Activated naive CD8-positive, alpha-beta T cell treated with anti-CD3 and anti-CD28 coated beads, Interleukin-2, amount 10 ng/mL, durations not matched to agents 7 days and 5 days (primary cell): ENCODE measurements around the gene RAB27A. TPM values are rescaled to one million over a fixed set of nuclear protein-coding genes. Genes with fewer than 3 reads are reported as not detected.
A peak's percentile ranks its signal among the peaks of the same experiment; 100 is the strongest.

Experiments used
- ATAC-seq: fragments of 150-1000 bp; cut with Tn5 transposase; one replicate; pipeline ENCODE4 v1.10.0; 2021; ENCODE audit warnings: low read depth, moderate library complexity
- POLR2A ChIA-PET: fragments of 350-600 bp; sonication (Branson Sonifier 250); formaldehyde crosslinking; loops from one replicate; lab custom pipeline; 2021; ENCODE audit warnings: antibody characterized with exemption; lab: Charles Lee
- DNase-seq: peaks from one replicate; pipeline ENCODE4 v3.0.0; 2021
- H3K27ac Mint-ChIP-seq: one replicate; pipeline ENCODE4 v1.8.0; 2022; ENCODE audit warnings: mild to moderate bottlenecking, mixed read lengths
- H3K27me3 Mint-ChIP-seq: one replicate; pipeline ENCODE4 v1.8.0; 2022; ENCODE audit warnings: mild to moderate bottlenecking, moderate library complexity, mixed read lengths
- H3K36me3 Mint-ChIP-seq: one replicate; pipeline ENCODE4 v1.8.0; 2021; ENCODE audit warnings: mild to moderate bottlenecking, mixed read lengths
- H3K4me1 Mint-ChIP-seq: one replicate; pipeline ENCODE4 v1.8.0; 2021; ENCODE audit warnings: mixed read lengths
- H3K4me3 Mint-ChIP-seq: one replicate; pipeline ENCODE4 v1.8.0; 2022; ENCODE audit warnings: mild to moderate bottlenecking, moderate library complexity, mixed read lengths
- H3K9me3 Mint-ChIP-seq: one replicate; pipeline ENCODE4 v1.8.0; 2021; ENCODE audit warnings: mixed read lengths
- total RNA-seq, 2 experiments: library from RNA; stranded (reverse); gene quantifications; one replicate each; pipeline ENCODE4 v1.2.3, GENCODE V29; 2021

Gene RAB27A
- total RNA-seq, 2 experiments from 2014 or later = 80.1 to 87.3 TPM

DNA sequence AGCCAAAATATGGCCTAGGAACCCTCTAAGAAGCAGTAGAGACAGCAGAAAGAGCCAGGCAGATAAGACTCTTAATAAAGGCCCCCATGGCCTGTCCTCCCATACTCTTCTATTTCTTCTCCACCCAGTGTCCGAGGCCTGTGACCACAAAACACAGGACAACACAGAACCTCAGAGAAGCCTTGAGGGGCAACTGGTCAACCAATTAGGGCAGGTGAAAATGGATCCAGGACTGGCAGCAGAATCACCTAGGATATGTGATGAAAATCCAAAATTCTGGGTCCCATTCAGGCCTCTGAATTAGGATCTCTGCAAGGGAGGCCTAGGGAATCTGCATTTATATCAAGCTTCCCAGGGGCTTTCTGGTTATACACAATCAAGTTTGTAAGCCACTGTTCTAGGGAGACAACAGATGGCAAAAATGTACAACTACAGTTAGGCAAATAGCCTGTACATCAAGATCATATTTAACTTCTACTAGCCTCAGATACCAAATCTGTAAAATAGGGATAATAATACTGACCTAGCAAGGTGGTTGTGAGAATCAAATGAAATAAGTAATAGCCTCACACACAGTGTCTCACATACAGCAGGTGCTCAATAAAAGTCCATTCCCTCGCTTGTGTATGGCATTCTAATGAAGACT lies 10.4 kb downstream of the RAB27A start:
- ATAC-seq (no peak), DNase-seq (no peak)
- Mint-ChIP-seq H3K4me3 (peak overlapping the region; percentile 74), H3K9me3 (no peaks in the 10 kb centered on the region), H3K36me3 (peaks cover 13% of the 10 kb centered on the region), H3K4me1 (peaks cover 79% of the 10 kb centered on the region), H3K27me3 (no peaks in the 10 kb centered on the region), H3K27ac (peak overlapping the region; percentile 92)
- POLR2A ChIA-PET = interaction anchor here (1.9 to 2.8 kb wide), 2 partner anchors 12 to 58 kb away, joined by 8 to 14 read pairs; no protein-coding TSS in a partner anchor

- H3K9me3 Mint-ChIP-seq = peaks cover 5% of the 10 kb centered on the region
- POLR2A ChIA-PET = interaction anchor here (1.5 to 2.8 kb wide), 5 partner anchors 10 to 81 kb away, joined by 5 to 22 read pairs (median 6); partner anchors contain the start of gene RSL24D1
- H3K4me3 Mint-ChIP-seq = peak overlapping the region; percentile 79
- DNase-seq = no peak
- peak overlapping the region; percentile 94 for H3K27ac Mint-ChIP-seq
- H3K27me3 Mint-ChIP-seq = no peaks in the 10 kb centered on the region
- no peak for ATAC-seq
- H3K4me1 Mint-ChIP-seq = peaks cover 74% of the 10 kb centered on the region
- peaks cover 25% of the 10 kb centered on the region for H3K36me3 Mint-ChIP-seq
These were observed 11.9 kb downstream of the RAB27A start for GRCh38 chr15:55277715-55278114.

DNA sequence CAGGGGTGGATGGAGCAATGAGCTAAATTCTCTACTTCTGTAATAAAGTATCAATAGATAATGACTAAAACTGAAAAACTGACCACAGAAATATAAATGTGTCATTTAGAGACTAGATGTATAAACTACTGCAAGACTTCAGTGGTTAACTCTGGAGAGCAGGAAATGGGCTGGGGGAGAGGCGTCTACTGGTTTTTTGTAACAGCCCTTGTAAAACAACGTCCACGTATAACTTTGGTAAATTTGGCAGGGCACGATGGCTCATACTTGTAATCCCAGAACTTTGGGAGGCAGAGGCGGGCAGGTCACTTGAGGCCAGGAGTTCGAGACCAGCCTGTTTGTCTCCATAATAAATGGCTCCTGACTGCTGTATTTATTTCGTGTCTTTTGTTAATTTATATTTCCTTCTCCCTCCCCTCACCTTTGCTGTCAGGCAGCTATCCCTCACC lies 12.5 kb downstream of the RAB27A start:
- H3K27me3 Mint-ChIP-seq = no peaks in the 10 kb centered on the region

GRCh38 chr15:55276324-55276723 lies 13.3 kb downstream of the RAB27A start:
- POLR2A ChIA-PET = interaction anchor here (1.0 to 2.8 kb wide), 5 partner anchors 8 to 59 kb away, joined by 3 to 22 read pairs (median 6); no protein-coding TSS in a partner anchor
- H3K27me3 Mint-ChIP-seq = no peaks in the 10 kb centered on the region
- H3K27ac Mint-ChIP-seq = peak overlapping the region; percentile 94
- DNase-seq (no peak), ATAC-seq (no peak)
- H3K9me3 Mint-ChIP-seq = peaks cover 5% of the 10 kb centered on the region
- H3K4me3 Mint-ChIP-seq = peak overlapping the region; percentile 79
- H3K36me3 Mint-ChIP-seq = peaks cover 33% of the 10 kb centered on the region
- H3K4me1 Mint-ChIP-seq = peaks cover 68% of the 10 kb centered on the region

More for the DNA sequence above, 12.5 kb downstream of the RAB27A start:
- Mint-ChIP-seq H3K4me1 (peaks cover 71% of the 10 kb centered on the region), H3K27ac (peak overlapping the region; percentile 94), H3K9me3 (peaks cover 5% of the 10 kb centered on the region), H3K4me3 (peak overlapping the region; percentile 79), H3K36me3 (peaks cover 29% of the 10 kb centered on the region)
- POLR2A ChIA-PET = interaction anchor here (1.0 to 2.8 kb wide), 6 partner anchors 9 to 80 kb away, joined by 3 to 22 read pairs (median 6); partner anchors contain the start of gene RSL24D1
- DNase-seq = peak; percentile 50
- peak; percentile 72 for ATAC-seq

- no peaks in the 10 kb centered on the region for H3K27me3 Mint-ChIP-seq
- POLR2A ChIA-PET = interaction anchor here (1.3 to 1.4 kb wide), 2 partner anchors 12 to 15 kb away, joined by 3 to 5 read pairs; no protein-coding TSS in a partner anchor
- peaks cover 5% of the 10 kb centered on the region for H3K9me3 Mint-ChIP-seq
- H3K4me3 Mint-ChIP-seq = peak overlapping the region; percentile 51
- ATAC-seq = no peak
- peaks cover 70% of the 10 kb centered on the region for H3K4me1 Mint-ChIP-seq
- peaks cover 55% of the 10 kb centered on the region for H3K36me3 Mint-ChIP-seq
- no peak for DNase-seq
- peak overlapping the region; percentile 12 for H3K27ac Mint-ChIP-seq
These were observed 19.3 kb downstream of the RAB27A start for GRCh38 chr15:55270291-55270690.

DNA sequence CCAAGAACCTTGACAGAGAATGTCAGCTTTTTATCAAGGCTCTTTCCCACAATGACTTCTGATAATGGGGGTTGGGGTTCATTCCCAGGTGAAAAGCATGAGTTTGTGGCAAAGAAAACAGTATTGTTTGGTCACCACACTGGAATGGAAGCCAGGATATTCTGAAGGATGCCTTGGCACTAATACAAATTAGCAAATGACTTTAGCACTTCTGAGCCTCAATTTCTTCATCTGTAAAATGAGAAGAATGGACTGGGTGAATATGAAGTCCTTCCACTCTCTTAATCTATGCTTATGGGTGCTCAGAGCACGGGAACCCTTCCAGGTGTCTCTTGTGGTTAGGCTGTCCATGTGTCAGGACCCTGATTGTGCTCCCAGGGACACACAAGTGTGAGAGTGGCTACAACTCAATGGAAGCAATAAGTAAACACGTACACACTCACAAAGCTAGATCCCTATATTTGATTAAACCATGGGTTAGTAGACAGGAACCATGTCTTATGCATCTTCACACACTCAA lies 21.4 kb downstream of the RAB27A start:
- peak overlapping the region; percentile 77 for H3K4me3 Mint-ChIP-seq
- H3K27ac Mint-ChIP-seq = peak overlapping the region; percentile 97
- DNase-seq = no peak
- H3K9me3 Mint-ChIP-seq = no peaks in the 10 kb centered on the region
- H3K4me1 Mint-ChIP-seq = peaks cover 63% of the 10 kb centered on the region
- H3K27me3 Mint-ChIP-seq = no peaks in the 10 kb centered on the region
- POLR2A ChIA-PET = interaction anchor here (1.4 to 2.4 kb wide), 5 partner anchors 9 to 46 kb away, joined by 4 to 22 read pairs (median 8); no protein-coding TSS in a partner anchor
- no peak for ATAC-seq
- peaks cover 46% of the 10 kb centered on the region for H3K36me3 Mint-ChIP-seq

DNA sequence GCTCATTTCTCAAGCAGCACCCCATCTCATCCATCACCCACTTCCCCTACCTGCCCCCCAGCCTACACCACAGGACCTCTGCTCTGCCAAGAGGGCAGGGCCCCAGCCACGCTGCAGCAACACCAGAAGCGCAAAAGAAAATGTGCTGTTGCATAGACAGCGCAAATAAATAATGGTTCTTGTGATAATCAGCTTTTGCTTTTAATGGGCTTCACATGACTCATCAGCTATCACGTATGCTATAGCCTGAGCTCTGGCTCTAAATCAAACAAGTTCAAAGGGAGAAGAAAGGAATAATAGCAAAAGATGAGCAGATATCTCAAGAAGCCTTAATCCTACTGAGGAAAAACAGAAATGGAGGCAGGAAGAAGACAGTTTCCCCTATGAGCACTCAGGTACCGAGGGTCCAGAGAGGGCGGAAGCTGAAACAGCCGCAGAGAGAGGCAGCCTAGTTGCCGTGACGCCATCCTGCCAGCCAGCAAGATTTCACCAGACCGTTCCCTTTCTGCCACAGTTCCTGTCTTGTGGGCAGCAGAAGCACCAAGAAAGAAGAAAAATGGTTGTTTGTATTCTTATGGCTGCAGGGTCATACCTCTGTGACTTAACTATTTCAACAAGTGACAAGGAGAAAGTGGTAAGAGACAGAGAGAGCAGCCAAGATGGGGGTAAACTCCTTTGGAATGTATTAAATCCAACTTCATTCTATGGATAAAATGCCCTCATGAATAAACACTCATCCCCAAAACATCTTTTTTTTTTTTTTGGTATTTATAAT lies 22.0 kb downstream of the RAB27A start:
- Mint-ChIP-seq H3K36me3 (peaks cover 47% of the 10 kb centered on the region), H3K9me3 (no peaks in the 10 kb centered on the region), H3K27ac (peak overlapping the region; percentile 97), H3K4me1 (peaks cover 61% of the 10 kb centered on the region), H3K27me3 (no peaks in the 10 kb centered on the region), H3K4me3 (peak overlapping the region; percentile 77)
- POLR2A ChIA-PET = interaction anchor here (0.9 to 2.4 kb wide), 11 partner anchors 9 to 52 kb away, joined by 3 to 22 read pairs (median 5); partner anchors contain the start of genes PIGB and PIGBOS1
- peak; percentile 93 for ATAC-seq
- peak; percentile 62 for DNase-seq

DNA sequence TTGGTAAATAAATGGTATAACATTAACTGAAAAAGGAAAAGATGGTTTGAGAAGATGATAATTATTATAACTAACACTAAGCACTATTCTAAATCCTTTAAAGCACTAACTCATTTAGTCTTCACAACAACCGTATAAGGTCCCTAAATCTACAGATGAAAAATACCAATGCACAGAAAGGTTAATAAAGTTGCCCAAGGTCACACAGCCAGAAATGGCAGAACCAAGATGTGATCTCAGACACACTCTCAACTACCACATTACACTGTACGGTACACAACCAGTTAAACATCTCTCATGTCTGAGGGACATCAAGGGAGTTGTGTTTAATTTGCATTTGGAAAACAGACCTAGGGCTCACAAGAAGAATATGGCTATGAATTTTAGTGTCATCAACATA lies 23.1 kb downstream of the RAB27A start:
- Mint-ChIP-seq H3K27me3 (no peaks in the 10 kb centered on the region), H3K36me3 (peaks cover 45% of the 10 kb centered on the region), H3K4me1 (peaks cover 57% of the 10 kb centered on the region), H3K4me3 (peak overlapping the region; percentile 77), H3K9me3 (no peaks in the 10 kb centered on the region), H3K27ac (peak overlapping the region; percentile 97)
- no peak for DNase-seq
- POLR2A ChIA-PET = interaction anchor here (0.9 to 2.4 kb wide), 11 partner anchors 8 to 53 kb away, joined by 3 to 22 read pairs (median 5); partner anchors contain the start of genes PIGB and PIGBOS1
- ATAC-seq = no peak

DNA sequence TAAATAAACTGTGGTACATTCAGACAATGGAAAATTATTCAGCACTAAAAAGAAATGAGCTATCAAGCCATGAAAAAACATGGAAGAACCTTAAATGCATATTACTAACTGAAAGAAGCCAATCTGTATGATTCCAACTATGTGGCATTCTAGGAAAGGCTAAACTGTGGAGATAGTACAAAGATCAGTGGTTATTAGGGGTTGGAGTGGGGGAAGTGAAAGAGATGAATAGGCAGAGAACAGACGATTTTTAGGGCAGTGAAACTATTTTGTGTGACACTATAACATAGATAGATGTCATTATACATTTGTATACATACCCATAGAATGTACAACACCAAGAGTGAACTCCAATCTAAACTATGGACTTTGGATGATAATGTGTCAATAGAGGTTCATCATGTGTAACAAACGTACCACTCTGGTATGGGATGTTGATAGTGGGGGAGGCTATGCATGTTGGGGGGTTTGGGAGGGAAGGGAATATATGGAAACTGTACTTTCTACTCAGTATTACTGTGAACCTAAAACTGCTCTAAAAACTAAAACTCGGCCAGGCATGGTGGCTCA lies 29.0 kb downstream of the RAB27A start:
- POLR2A ChIA-PET = no interaction called here
- no peak for DNase-seq
- peaks cover 44% of the 10 kb centered on the region for H3K4me1 Mint-ChIP-seq
- H3K4me3 Mint-ChIP-seq = no peak overlapping the region
- H3K27ac Mint-ChIP-seq = no peak overlapping the region
- no peak for ATAC-seq
- no peaks in the 10 kb centered on the region for H3K27me3 Mint-ChIP-seq
- no peaks in the 10 kb centered on the region for H3K9me3 Mint-ChIP-seq
- peaks cover 51% of the 10 kb centered on the region for H3K36me3 Mint-ChIP-seq

DNA sequence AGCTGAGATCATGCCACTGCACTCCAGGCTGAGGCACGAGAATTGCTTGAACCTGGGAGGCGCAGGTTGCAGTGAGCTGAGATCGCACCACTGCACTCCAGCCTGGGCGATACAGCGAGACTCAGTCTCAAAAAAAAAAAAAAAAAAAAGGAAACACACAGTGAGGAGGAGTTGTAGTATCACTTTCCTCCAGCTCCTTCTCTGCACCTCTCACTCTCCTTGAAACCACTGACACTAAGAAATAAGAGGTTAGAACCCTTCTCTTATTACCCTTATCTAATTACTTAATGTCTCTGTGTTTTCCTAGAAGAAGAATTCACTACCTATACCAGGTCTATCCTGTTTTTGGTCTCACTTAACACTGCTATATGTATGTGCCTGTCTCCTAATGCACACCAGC lies 31.7 kb downstream of the RAB27A start:
- peaks cover 39% of the 10 kb centered on the region for H3K36me3 Mint-ChIP-seq
- POLR2A ChIA-PET = interaction anchor here (1.1 to 1.7 kb wide), 3 partner anchors 9 to 29 kb away, joined by 3 to 5 read pairs (median 4); no protein-coding TSS in a partner anchor
- ATAC-seq = peak; percentile 32
- H3K4me1 Mint-ChIP-seq = peaks cover 54% of the 10 kb centered on the region
- peak overlapping the region; percentile 51 for H3K4me3 Mint-ChIP-seq
- peak overlapping the region; percentile 89 for H3K27ac Mint-ChIP-seq
- H3K9me3 Mint-ChIP-seq = no peaks in the 10 kb centered on the region
- DNase-seq = no peak
- no peaks in the 10 kb centered on the region for H3K27me3 Mint-ChIP-seq

GRCh38 chr15:55257012-55257670 lies 32.5 kb downstream of the RAB27A start:
- POLR2A ChIA-PET = interaction anchor here (1.1 to 1.7 kb wide), 3 partner anchors 10 to 30 kb away, joined by 3 to 5 read pairs (median 4); no protein-coding TSS in a partner anchor
- DNase-seq (no peak), ATAC-seq (no peak)
- peaks cover 56% of the 10 kb centered on the region for H3K4me1 Mint-ChIP-seq
- H3K27ac Mint-ChIP-seq = peak overlapping the region; percentile 89
- H3K36me3 Mint-ChIP-seq = peaks cover 38% of the 10 kb centered on the region
- peak overlapping the region; percentile 15 for H3K4me3 Mint-ChIP-seq
- no peaks in the 10 kb centered on the region for H3K27me3 Mint-ChIP-seq
- no peaks in the 10 kb centered on the region for H3K9me3 Mint-ChIP-seq
